ENCODE measurements around the gene SPNS1. TPM values are rescaled to one million over a fixed set of nuclear protein-coding genes. Genes with fewer than 3 reads are reported as not detected.

The SPNS1 gene
- total RNA-seq, 1 experiment from 2014 or later, result 79.1 TPM

- Histone ChIP-seq H3K4me3 (ENCODE audit: low read depth in 2 of 2, low read length in 2 of 2) (no peak overlapping the region), H3K27ac (ENCODE audit: low read length) (no peak overlapping the region), H3K36me3 (ENCODE audit: control insufficient read depth, insufficient read depth, low read length) (no peaks in the 10 kb centered on the region), H3K27me3 (ENCODE audit: control insufficient read depth, insufficient read depth, low read length) (no peaks in the 10 kb centered on the region), H3K4me1 (ENCODE audit: control insufficient read depth, insufficient read depth, low read length) (no peaks in the 10 kb centered on the region), H3K9me3 (ENCODE audit: control insufficient read depth, insufficient read depth, low read depth, low read length) (no peaks in the 10 kb centered on the region)
- intact Hi-C loops (cut with micrococcal nuclease; ENCODE audit: unreplicated experiment), result no loop called here
- DNase-seq (ENCODE audit: low read depth, low spot score) (no peak), ATAC-seq (no peak)
- in situ Hi-C loops (cut with HindIII; ENCODE audit: low pct_unique_long_range_greater_than_20kb, low sequenced_read_pairs), result no loop called here
- no TSS peak for BruUV-seq (replicated peaks)
- ChIA-PET POLR2A (no interaction called here), CTCF (no interaction called here)
- TF ChIP-seq POLR2AphosphoS5 (IDR thresholded peaks at IDR 0.05; ENCODE audit: low read depth, low read length) (no peak), TCF7L2 (IDR thresholded peaks at IDR 0.05; ENCODE audit: low read depth, low read length) (no peak), REST (IDR thresholded peaks at IDR 0.05; ENCODE audit: insufficient read depth in 1 of 2, low read depth in 2 of 2, low read length in 1 of 2) (no peak), SIN3A (IDR thresholded peaks at IDR 0.05; ENCODE audit: borderline replicate concordance, insufficient read depth, low read depth, low read length) (no peak), CTCF (IDR thresholded peaks at IDR 0.05) (no peak)
Measured at GRCh38 chr16:28986492-28986891, 11.9 kb downstream of the SPNS1 start.

- no peaks in the 10 kb centered on the region for H3K4me1 ChIP-seq (ENCODE audit: control insufficient read depth, insufficient read depth, low read length)
- DNase-seq (ENCODE audit: low read depth, low spot score), result no peak
- no peaks in the 10 kb centered on the region for H3K36me3 ChIP-seq (ENCODE audit: control insufficient read depth, insufficient read depth, low read length)
- ATAC-seq, result no peak
- BruUV-seq (replicated peaks), result no TSS peak
- POLR2A ChIA-PET, result no interaction called here
- TF ChIP-seq REST (IDR thresholded peaks at IDR 0.05; ENCODE audit: insufficient read depth in 1 of 2, low read depth in 2 of 2, low read length in 1 of 2), result no peak
- no peak for TF ChIP-seq CTCF (IDR thresholded peaks at IDR 0.05)
- TF ChIP-seq POLR2AphosphoS5 (IDR thresholded peaks at IDR 0.05; ENCODE audit: low read depth, low read length), result no peak
- no peak for TF ChIP-seq SIN3A (IDR thresholded peaks at IDR 0.05; ENCODE audit: borderline replicate concordance, insufficient read depth, low read depth, low read length)
- TF ChIP-seq TCF7L2 (IDR thresholded peaks at IDR 0.05; ENCODE audit: low read depth, low read length), result no peak
- no peaks in the 10 kb centered on the region for H3K27me3 ChIP-seq (ENCODE audit: control insufficient read depth, insufficient read depth, low read length)
- no peak overlapping the region for H3K27ac ChIP-seq (ENCODE audit: low read length)
- in situ Hi-C loops (cut with HindIII; ENCODE audit: low pct_unique_long_range_greater_than_20kb, low sequenced_read_pairs) (no loop called here), intact Hi-C loops (cut with micrococcal nuclease; ENCODE audit: unreplicated experiment) (no loop called here)
- no peaks in the 10 kb centered on the region for H3K9me3 ChIP-seq (ENCODE audit: control insufficient read depth, insufficient read depth, low read depth, low read length)
- CTCF ChIA-PET, result no interaction called here
- no peak overlapping the region for H3K4me3 ChIP-seq (ENCODE audit: low read depth in 2 of 2, low read length in 2 of 2)
Measured at GRCh38 chr16:28987170-28987853, 12.7 kb downstream of the SPNS1 start.
